Neural cell (in vitro differentiated cells): ENCODE results near the gene COMMD4. TPM values are rescaled to one million over a fixed set of nuclear protein-coding genes. Genes with fewer than 3 reads are reported as not detected.
"Not testable (repeated sequence)": the region's sequence is repeated elsewhere in the genome, so short reads cannot be mapped to it uniquely, and the experiment has no call there.

Experiments used
- H2AFZ ChIP-seq: fragments of 200-600, 300-800 bp; sonication (generic), shearing (Covaris generic); 2 replicates; pipeline ENCODE4 v1.6.0; 2014; ENCODE audit warnings: low read depth, mild to moderate bottlenecking, antibody characterized with exemption, low read length, moderate library complexity
- H3F3A ChIP-seq: fragments of 200-600 bp; shearing (Covaris generic); 2 replicates; pipeline ENCODE4 v1.6.1; 2016; ENCODE audit warnings: mild to moderate bottlenecking, moderate library complexity, mixed read lengths, antibody characterized with exemption, low read length; ENCODE audit not compliant: insufficient read depth, poor library complexity, severe bottlenecking
- H3K27ac ChIP-seq: fragments of 200-600, 300-800 bp; sonication (generic), shearing (Covaris generic); 2 replicates; pipeline ENCODE4 v1.5.1; 2014; ENCODE audit warnings: mild to moderate bottlenecking, low read length, moderate library complexity
- H3K27me3 ChIP-seq: fragments of 300-800, 200-600 bp; sonication (generic), shearing (Covaris generic); 2 replicates; pipeline ENCODE4 v1.6.0; 2014; ENCODE audit warnings: mild to moderate bottlenecking, low read depth, low read length, moderate library complexity; ENCODE audit not compliant: insufficient read depth
- H3K36me3 ChIP-seq: fragments of 300-800, 200-600 bp; sonication (generic), shearing (Covaris generic); 2 replicates; pipeline ENCODE4 v1.5.1; 2014; ENCODE audit warnings: mild to moderate bottlenecking, antibody characterized with exemption, low read length, moderate library complexity; ENCODE audit not compliant: insufficient read depth
- H3K4me2 ChIP-seq: fragments of 300-800, 200-600 bp; sonication (generic), shearing (Covaris generic); 2 replicates; pipeline ENCODE4 v1.6.0; 2014; ENCODE audit warnings: mild to moderate bottlenecking, low read length
- H3K4me3 ChIP-seq: fragments of 300-800, 200-600 bp; sonication (generic), shearing (Covaris generic); 2 replicates; pipeline ENCODE4 v1.5.1; 2014; ENCODE audit warnings: mild to moderate bottlenecking, low read length, moderate library complexity
- H3K79me2 ChIP-seq: fragments of 200-600 bp; shearing (Covaris generic); replicated peaks from 2 replicates; pipeline ENCODE4 v1.6.0; 2014; ENCODE audit warnings: mild to moderate bottlenecking, low read length, moderate library complexity; ENCODE audit not compliant: insufficient read depth
- H3K9ac ChIP-seq: fragments of 300-800, 200-600 bp; sonication (generic), shearing (Covaris generic); 2 replicates; pipeline ENCODE4 v1.6.1; 2016; ENCODE audit warnings: mild to moderate bottlenecking, low read length, mixed read lengths
- H3K9me2 ChIP-seq: fragments of 200-600 bp; shearing (Covaris generic); 2 replicates; pipeline ENCODE4 v1.6.1; 2016; ENCODE audit warnings: mild to moderate bottlenecking, low read length, mixed read lengths; ENCODE audit not compliant: insufficient read depth
- H3K9me3 ChIP-seq: fragments of 200-600, 300-800 bp; sonication (generic), shearing (Covaris generic); 2 replicates; pipeline ENCODE4 v1.6.1; 2016; ENCODE audit warnings: mild to moderate bottlenecking, mixed run types, low read length, moderate library complexity, mixed read lengths
- H4K20me1 ChIP-seq: fragments of 200-600 bp; shearing (Covaris generic); 2 replicates; pipeline ENCODE4 v1.6.1; 2016; ENCODE audit warnings: mild to moderate bottlenecking, mixed run types; ENCODE audit not compliant: insufficient read depth
- CTCF ChIP-seq: fragments of 450-650 bp; IDR thresholded peaks from 2 replicates; pipeline ENCODE4 v1.5.1; 2014; ENCODE audit warnings: antibody characterized with exemption, mild to moderate bottlenecking, moderate library complexity; ENCODE audit not compliant: poor library complexity, severe bottlenecking
- EP300 ChIP-seq: fragments of 450-650 bp; conservative IDR thresholded peaks from 2 replicates; pipeline ENCODE4 v1.6.1; 2014; ENCODE audit warnings: antibody characterized with exemption, mild to moderate bottlenecking, moderate library complexity; ENCODE audit not compliant: poor library complexity, severe bottlenecking
- EZH2 ChIP-seq: fragments of 200-600, 300-800 bp; shearing (Covaris generic), sonication (generic); IDR thresholded peaks from 2 replicates; pipeline ENCODE4 v1.6.1; 2014; ENCODE audit warnings: antibody characterized with exemption, low read length, borderline replicate concordance, mild to moderate bottlenecking; ENCODE audit not compliant: insufficient read depth, poor library complexity, severe bottlenecking
- MXI1 ChIP-seq: fragments of 450-650 bp; conservative IDR thresholded peaks from 2 replicates; pipeline ENCODE4 v1.6.1; 2014; ENCODE audit warnings: antibody characterized with exemption, mild to moderate bottlenecking; ENCODE audit not compliant: poor library complexity, severe bottlenecking
- POLR2AphosphoS5 ChIP-seq: IDR thresholded peaks from 2 replicates; pipeline ENCODE4 v1.6.1; 2012
- RAD21 ChIP-seq: fragments of 450-650 bp; conservative IDR thresholded peaks from 2 replicates; pipeline ENCODE4 v1.6.1; 2014; ENCODE audit warnings: antibody characterized with exemption, mild to moderate bottlenecking, moderate library complexity
- SMC3 ChIP-seq: fragments of 450-650 bp; conservative IDR thresholded peaks from 2 replicates; pipeline ENCODE4 v1.6.1; 2014; ENCODE audit warnings: antibody characterized with exemption, mild to moderate bottlenecking, moderate library complexity; ENCODE audit not compliant: poor library complexity
- TAF1 ChIP-seq: IDR thresholded peaks from 2 replicates; pipeline ENCODE4 v1.6.1; 2012; ENCODE audit warnings: low read depth
- polyA plus RNA-seq: library from polyadenylated mRNA; depleted of rRNA; stranded (reverse); fragments of >200 nt; gene quantifications from 2 replicates; pipeline ENCODE4 v1.2.3, GENCODE V29; 2014
- TF ChIP-seq, protein P1 (sequence below): IDR thresholded peaks from 2 replicates; pipeline ENCODE4 v1.6.1; 2012; ENCODE audit warnings: borderline replicate concordance

Gene COMMD4
- polyA plus RNA-seq, 1 donor from 2014 or later = 103 TPM

DNA sequence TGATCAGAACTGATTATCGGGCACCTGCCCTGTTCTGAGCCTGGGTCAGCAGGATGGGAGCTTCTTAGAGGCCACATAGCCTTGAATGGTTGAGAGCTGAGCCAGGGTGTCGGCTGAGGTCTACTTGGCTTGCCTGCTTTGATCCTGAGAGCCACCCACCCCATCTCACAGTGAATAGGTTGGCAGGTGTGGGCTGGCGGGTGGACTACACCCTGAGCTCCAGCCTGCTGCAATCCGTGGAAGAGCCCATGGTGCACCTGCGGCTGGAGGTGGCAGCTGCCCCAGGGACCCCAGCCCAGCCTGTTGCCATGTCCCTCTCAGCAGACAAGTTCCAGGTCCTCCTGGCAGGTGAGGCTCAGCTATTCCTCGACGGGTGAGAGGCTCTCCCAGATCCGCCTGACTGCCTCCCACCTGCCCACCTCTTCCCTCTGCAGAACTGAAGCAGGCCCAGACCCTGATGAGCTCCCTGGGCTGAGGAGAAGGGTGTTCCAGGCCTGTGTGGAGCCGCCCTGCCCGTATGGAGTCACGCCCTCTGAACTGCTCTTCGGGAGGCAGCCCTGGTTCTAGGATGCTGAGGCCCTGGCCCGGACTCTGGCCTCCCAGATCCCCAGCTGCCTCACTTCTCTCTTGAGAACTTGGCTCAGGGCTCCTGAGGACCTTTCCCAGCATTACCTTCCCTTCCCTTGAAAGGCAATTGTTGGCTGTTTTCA, 3.8 kb downstream of the COMMD4 start:
- no peak overlapping the region for H3K4me3 ChIP-seq
- H4K20me1 ChIP-seq = no peaks in the 10 kb centered on the region
- TF ChIP-seq EZH2 = no peak
- no peak for TF ChIP-seq POLR2AphosphoS5
- TF ChIP-seq TAF1 = no peak
- TF ChIP-seq EP300 = no peak
- no peak for TF ChIP-seq RAD21
- TF ChIP-seq, protein P1, sequence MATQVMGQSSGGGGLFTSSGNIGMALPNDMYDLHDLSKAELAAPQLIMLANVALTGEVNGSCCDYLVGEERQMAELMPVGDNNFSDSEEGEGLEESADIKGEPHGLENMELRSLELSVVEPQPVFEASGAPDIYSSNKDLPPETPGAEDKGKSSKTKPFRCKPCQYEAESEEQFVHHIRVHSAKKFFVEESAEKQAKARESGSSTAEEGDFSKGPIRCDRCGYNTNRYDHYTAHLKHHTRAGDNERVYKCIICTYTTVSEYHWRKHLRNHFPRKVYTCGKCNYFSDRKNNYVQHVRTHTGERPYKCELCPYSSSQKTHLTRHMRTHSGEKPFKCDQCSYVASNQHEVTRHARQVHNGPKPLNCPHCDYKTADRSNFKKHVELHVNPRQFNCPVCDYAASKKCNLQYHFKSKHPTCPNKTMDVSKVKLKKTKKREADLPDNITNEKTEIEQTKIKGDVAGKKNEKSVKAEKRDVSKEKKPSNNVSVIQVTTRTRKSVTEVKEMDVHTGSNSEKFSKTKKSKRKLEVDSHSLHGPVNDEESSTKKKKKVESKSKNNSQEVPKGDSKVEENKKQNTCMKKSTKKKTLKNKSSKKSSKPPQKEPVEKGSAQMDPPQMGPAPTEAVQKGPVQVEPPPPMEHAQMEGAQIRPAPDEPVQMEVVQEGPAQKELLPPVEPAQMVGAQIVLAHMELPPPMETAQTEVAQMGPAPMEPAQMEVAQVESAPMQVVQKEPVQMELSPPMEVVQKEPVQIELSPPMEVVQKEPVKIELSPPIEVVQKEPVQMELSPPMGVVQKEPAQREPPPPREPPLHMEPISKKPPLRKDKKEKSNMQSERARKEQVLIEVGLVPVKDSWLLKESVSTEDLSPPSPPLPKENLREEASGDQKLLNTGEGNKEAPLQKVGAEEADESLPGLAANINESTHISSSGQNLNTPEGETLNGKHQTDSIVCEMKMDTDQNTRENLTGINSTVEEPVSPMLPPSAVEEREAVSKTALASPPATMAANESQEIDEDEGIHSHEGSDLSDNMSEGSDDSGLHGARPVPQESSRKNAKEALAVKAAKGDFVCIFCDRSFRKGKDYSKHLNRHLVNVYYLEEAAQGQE = no peak
- no peak for TF ChIP-seq SMC3
- TF ChIP-seq CTCF = no peak
- no peak for TF ChIP-seq MXI1
- H3K9ac ChIP-seq = no peak overlapping the region
- no peaks in the 10 kb centered on the region for H3K36me3 ChIP-seq
- no peaks in the 10 kb centered on the region for H3K27me3 ChIP-seq
- H3F3A ChIP-seq = no peaks in the 10 kb centered on the region
- H2AFZ ChIP-seq = no peak overlapping the region
- H3K27ac ChIP-seq = no peak overlapping the region
- no peak overlapping the region for H3K4me2 ChIP-seq
- H3K9me3 ChIP-seq = no peaks in the 10 kb centered on the region
- H3K9me2 ChIP-seq = no peaks in the 10 kb centered on the region
- H3K79me2 ChIP-seq = peaks cover 4% of the 10 kb centered on the region

GRCh38 chr15:75342221-75342620, 6.4 kb downstream of the COMMD4 start:
- Histone ChIP-seq H3K4me2 (no peak overlapping the region), H4K20me1 (no peaks in the 10 kb centered on the region), H3K36me3 (no peaks in the 10 kb centered on the region), H3K9me3 (no peaks in the 10 kb centered on the region), H3K27ac (no peak overlapping the region), H3K27me3 (peaks cover 6% of the 10 kb centered on the region), H3K9ac (no peak overlapping the region), H3K4me3 (no peak overlapping the region), H2AFZ (no peak overlapping the region), H3K79me2 (no peaks in the 10 kb centered on the region), H3F3A (no peaks in the 10 kb centered on the region), H3K9me2 (no peaks in the 10 kb centered on the region)
- no peak for TF ChIP-seq RAD21
- TF ChIP-seq SMC3 = no peak
- no peak for TF ChIP-seq CTCF
- TF ChIP-seq TAF1 = no peak
- TF ChIP-seq, protein P1 = no peak
- no peak for TF ChIP-seq POLR2AphosphoS5
- TF ChIP-seq EZH2 = no peak

GRCh38 chr15:75343953-75344352, 8.1 kb downstream of the COMMD4 start:
- H3F3A ChIP-seq, H3K4me3 ChIP-seq, H3K36me3 ChIP-seq, H2AFZ ChIP-seq, H3K9ac ChIP-seq, H3K9me3 ChIP-seq, H3K79me2 ChIP-seq, H3K9me2 ChIP-seq, H3K4me2 ChIP-seq, H4K20me1 ChIP-seq, H3K27ac ChIP-seq: not testable (repeated sequence)
- peaks cover 22% of the 10 kb centered on the region for H3K27me3 ChIP-seq
